ENCODE measurements around the gene TECTB. TPM values are rescaled to one million over a fixed set of nuclear protein-coding genes. Genes with fewer than 3 reads are reported as not detected.

Gene TECTB
- total RNA-seq, 1 donor from 2014 or later, result not detected

- Histone ChIP-seq H3K36me3 (no peaks in the 10 kb centered on the region), H3K4me3 (no peak overlapping the region), H3K9me3 (no peaks in the 10 kb centered on the region), H3K4me1 (no peaks in the 10 kb centered on the region), H3K27ac (no peak overlapping the region), H3K27me3 (no peaks in the 10 kb centered on the region)
- TF ChIP-seq CTCF (IDR thresholded peaks at IDR 0.05), result no peak
- DNase-seq, result no peak
- intact Hi-C loops (cut with DNase I), result no loop called here
- no peak for ATAC-seq
These were observed 52.1 kb downstream of the TECTB start for GRCh38 chr10:112335111-112335867.

DNA sequence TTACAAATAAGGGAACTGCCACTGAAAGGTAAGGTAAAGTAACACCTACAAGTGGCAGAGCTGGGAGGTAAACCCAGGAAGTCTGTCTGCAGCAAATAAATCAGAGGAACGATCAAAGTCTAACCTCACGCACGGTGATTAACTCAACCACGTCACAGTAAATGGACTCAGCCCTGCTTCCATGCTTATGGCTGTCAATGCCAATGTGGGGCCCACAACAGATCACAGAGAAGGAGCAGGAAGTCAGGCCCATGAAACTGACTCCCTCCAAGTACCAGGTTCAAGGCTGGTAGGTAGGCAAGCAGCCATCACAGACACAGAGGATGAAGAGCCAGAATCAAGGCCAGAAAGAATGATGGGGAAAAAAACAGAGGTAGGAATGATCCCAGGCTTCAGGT, 52.7 kb downstream of the TECTB start:
- Histone ChIP-seq H3K27ac (no peak overlapping the region), H3K4me3 (no peak overlapping the region), H3K36me3 (no peaks in the 10 kb centered on the region), H3K4me1 (no peaks in the 10 kb centered on the region), H3K27me3 (no peaks in the 10 kb centered on the region), H3K9me3 (no peaks in the 10 kb centered on the region)
- TF ChIP-seq CTCF (IDR thresholded peaks at IDR 0.05), result no peak
- intact Hi-C loops (cut with DNase I), result no loop called here
- no peak for DNase-seq
- no peak for ATAC-seq

- no peak for DNase-seq
- intact Hi-C loops (cut with DNase I), result no loop called here
These were observed 53.5 kb downstream of the TECTB start for GRCh38 chr10:112336556-112337201.

DNA sequence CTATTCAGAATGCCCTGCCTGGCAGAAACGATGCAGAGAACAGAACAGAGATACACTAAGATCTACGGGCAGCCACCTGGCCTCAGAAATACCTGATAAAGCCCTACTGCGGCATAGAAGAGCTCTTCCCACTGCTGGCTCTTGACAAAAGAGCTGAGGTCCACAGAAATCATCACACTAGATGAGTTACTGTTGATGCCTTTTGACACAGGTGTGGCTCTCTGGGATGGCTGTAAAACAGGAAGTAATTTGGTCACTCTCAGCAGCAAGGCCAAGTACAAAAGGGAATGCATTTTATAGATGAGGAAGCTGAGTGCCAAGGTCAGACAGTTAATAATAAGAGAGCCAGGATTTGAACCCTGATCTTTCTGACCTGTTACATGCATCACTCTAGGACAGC, 55.8 kb downstream of the TECTB start:
- H3K9me3 ChIP-seq, result no peaks in the 10 kb centered on the region
- intact Hi-C loops (cut with DNase I), result no loop called here
- H3K4me3 ChIP-seq, result no peak overlapping the region
- DNase-seq (no peak), ATAC-seq (no peak)
- no peak overlapping the region for H3K27ac ChIP-seq
- H3K36me3 ChIP-seq, result no peaks in the 10 kb centered on the region
- TF ChIP-seq CTCF (IDR thresholded peaks at IDR 0.05), result no peak
- H3K27me3 ChIP-seq, result no peaks in the 10 kb centered on the region
- no peaks in the 10 kb centered on the region for H3K4me1 ChIP-seq

More at GRCh38 chr10:112336556-112337201, 53.5 kb downstream of the TECTB start:
- no peaks in the 10 kb centered on the region for H3K36me3 ChIP-seq
- TF ChIP-seq CTCF (IDR thresholded peaks at IDR 0.05), result no peak
- ATAC-seq, result peak; percentile 71
- no peak overlapping the region for H3K4me3 ChIP-seq
- no peak overlapping the region for H3K27ac ChIP-seq
- no peaks in the 10 kb centered on the region for H3K4me1 ChIP-seq
- no peaks in the 10 kb centered on the region for H3K9me3 ChIP-seq
- H3K27me3 ChIP-seq, result no peaks in the 10 kb centered on the region

GRCh38 chr10:112340601-112341000, 57.4 kb downstream of the TECTB start:
- intact Hi-C loops (cut with DNase I), result no loop called here
- no peak for TF ChIP-seq CTCF (IDR thresholded peaks at IDR 0.05)
- H3K9me3 ChIP-seq, result no peaks in the 10 kb centered on the region
- H3K36me3 ChIP-seq, result no peaks in the 10 kb centered on the region
- no peaks in the 10 kb centered on the region for H3K4me1 ChIP-seq
- H3K27ac ChIP-seq, result no peak overlapping the region
- no peak for DNase-seq
- ATAC-seq, result no peak
- H3K4me3 ChIP-seq, result no peak overlapping the region
- no peaks in the 10 kb centered on the region for H3K27me3 ChIP-seq

Data from upper lobe of right lung (tissue), 1 donor.